HUDEP-2 (cell line): ENCODE results near the gene ZNF385B.

Experiments
- DNase-seq, 76 experiments: peaks; one replicate each; lab custom pipeline; 2025; ENCODE audit not compliant: unreplicated experiment in 76 of 76; lab: John Stamatoyannopoulos, UW

Gene ZNF385B

DNA sequence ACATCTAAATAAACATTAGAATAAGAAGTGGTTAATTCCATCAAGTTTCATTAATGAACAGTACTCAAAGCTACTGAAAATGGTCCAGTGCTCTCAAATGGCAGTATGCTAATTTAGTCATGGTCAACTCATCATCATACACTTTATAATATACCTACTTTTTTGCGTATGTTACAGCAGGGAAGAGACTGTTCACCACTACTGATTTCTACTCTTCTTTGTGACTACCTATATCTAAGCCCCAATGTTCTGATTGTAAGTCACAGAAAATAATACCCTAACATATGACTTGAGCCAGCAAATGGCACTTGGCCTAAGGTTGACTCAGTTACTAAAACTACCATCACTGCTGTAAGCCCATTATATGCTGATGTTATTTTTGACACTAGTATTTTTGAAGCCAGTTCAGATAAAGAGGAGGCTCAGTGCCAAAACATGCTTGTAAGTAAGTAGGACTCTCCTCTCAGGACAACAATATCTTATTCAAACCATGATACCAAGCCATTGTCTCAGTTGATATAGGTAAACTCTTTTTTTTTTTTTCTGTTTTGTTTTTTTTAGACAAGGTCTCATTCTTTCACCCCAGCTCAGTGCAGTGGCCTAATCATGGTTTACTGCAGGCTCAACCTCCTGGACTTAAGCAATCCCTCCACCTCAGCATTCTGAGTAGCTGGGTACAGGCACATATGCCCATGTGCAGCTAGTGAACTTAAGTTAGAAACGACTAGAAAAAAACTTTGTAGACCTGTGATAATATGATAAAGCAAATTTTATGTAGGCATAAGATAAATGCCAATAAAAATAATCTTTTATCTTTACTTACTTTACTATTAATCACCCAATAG is 266.9 kb downstream of the ZNF385B start:
- no peak for DNase-seq

DNA sequence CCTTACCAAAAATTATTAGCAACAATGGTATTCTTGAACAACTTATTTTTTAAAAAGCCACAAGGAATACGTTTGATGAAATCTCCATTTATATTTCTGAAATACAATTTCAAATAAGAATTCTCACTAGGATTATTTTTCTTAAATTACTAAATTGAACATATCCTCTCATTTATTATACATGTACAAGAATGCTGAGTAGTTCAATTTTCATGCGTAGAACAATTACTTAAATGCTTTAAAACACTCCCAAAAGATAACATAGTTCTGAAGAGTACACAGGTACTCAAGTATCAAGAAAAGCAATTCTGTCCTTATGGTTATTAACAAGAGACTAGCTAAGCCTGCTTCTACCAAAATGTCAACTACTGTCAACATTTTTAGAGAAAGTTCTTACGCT is 268.1 kb downstream of the ZNF385B start:
- no peak for DNase-seq

DNA sequence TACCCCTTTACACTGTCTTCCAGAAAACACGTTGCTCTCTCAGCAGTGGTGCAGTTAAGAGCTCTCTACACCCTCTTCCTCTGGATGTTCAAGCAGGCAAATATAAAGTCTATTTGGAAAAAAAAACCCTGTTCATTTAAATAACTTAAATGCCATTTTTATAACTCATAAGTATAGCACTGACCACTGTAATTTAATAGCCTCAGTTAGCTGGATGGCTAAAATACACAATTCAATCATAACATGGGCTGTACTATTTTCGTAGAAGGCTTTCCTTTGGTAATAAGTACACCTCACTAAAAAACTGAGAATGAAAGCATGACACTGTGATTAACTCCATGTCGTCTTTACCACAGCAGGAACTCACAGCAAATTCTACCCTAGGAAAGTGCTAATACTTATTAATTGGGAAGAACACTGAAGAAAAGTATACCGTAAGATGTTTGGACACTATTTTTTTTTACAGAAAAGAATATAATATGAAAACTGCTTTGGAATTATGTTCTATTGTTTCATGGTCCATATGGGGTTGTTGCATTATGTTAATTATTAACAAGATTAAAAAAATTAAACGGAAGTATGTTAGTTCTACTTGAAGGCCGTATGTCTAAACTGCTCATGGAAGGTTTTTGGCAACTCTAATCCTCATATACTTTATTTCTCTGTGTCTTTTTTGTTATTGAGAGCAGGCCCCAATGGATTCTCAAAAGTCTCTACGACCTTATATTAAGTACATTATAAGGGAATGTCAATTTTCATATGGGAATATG is 269.1 kb downstream of the ZNF385B start:
- no peak for DNase-seq

DNA sequence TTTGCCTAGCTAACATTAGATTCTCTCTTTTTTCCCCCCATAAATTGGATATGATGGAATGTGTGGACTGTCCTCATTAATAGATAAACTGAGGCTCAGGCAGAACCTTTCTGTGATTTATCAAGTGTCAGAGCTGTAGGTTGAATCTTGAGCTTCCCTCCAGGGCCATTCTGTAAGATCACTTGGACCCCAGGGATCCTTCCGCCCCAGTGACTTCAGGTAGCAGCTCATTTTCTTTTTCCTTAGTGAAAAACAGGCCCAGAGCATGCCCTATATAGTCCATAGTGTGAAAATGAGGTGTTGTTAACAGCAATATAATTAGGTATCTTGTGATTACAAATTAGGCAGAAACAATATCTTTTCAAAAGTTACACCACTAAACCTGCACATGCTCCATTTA is 269.7 kb downstream of the ZNF385B start:
- no peak for DNase-seq

DNA sequence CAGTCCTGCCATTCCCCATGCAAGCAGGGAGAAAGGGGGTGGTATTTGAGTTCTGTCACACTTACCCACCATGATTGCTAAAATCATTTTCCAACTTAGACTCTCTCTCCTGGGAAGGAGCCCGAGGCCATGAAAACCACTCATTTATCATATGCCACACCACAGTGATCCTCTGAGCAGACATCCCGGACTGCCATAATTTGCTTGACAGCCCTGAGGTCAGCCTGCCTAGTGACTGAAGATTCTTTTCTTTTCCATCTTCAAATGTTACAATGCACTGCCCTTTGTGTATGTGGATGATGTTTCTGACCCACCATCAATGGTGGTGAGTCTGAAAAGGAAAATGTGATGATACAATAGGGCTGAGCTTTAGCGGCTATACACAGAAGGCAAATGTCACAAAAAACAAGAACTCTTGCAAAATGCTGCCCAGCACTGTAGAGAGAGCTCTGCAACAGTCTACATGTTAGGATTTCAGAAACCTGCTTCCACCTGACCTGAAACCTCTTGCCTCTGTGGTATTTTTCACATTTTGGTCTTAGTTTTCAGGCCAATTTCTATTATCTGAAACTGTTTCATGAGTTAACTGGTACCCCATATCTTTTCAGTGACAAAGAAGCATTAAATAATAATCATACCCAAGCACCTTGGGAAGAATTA is 272.8 kb downstream of the ZNF385B start:
- DNase-seq, result no peak

DNA sequence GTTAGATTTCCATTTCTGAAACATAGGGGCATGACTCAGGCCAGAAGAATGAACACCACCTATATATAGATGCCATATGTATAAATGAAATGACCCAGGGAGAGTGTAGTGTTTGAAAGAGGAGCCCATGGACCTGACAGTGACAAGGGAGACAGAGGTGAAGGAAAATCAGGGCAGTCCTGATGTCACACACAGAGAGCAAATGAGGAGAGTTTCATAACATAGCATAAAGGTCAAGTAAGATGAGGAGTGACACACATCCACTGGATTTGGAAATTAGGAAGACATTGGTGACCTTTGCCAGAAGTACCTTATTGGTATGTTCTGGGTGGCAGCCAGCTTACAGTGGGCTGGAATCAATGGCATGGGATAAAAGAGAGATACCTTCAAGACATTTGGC is 276.7 kb downstream of the ZNF385B start:
- no peak for DNase-seq

DNA sequence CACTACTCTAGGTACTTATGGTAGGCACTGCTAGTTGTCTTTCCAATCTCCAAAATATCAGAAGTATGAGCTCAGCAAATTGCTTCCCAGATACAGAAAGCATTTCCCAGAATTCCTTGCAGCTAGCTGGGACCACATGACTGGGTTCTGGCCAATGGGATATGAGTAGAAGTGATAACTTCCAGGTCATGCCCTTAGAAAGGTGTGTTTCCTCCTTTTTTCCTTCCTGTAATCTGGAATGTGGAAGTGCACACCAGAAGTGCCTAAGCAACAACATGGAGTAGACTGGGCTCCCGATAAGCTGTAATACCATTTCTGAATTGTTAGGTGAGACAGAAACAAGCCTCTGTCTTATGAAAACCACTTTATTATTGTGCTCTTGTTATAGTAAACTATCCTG is 279.8 kb downstream of the ZNF385B start:
- DNase-seq, result no peak

DNA sequence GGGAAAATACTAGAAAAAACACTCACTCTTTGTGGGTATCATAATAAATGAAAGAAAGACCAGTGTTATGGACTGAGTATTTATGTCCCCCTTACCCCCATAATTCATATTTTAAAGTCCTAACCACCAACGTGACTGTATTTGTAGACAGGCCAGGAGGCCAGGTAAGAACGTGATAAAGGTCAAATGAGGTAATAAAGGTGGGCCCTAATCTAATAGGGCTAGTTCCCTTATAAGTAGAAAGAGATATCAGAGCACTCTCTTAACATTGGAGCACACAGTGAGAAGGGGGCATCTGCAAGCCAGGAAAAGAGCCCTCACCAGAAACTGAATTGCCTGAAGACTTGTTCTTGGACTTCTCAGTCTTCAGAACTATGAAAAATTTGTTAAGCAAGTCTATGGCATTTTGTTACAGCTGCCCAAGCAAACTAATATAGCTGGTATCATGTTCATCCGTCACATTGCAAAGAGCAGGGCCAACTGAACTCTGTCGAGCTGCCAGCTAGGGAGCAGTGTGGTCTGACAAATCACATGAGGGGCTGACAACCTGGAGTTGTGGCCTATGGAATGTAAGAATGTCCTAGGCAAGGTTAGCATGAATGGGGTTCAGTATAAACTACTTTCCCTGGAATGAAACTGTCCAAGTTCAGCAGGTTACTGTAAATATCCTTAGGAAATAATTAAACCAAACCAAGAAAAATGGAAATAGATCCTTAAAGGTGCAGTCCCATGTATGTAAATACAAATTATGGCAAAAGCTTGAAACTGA is 280.9 kb downstream of the ZNF385B start:
- no peak for DNase-seq

DNA sequence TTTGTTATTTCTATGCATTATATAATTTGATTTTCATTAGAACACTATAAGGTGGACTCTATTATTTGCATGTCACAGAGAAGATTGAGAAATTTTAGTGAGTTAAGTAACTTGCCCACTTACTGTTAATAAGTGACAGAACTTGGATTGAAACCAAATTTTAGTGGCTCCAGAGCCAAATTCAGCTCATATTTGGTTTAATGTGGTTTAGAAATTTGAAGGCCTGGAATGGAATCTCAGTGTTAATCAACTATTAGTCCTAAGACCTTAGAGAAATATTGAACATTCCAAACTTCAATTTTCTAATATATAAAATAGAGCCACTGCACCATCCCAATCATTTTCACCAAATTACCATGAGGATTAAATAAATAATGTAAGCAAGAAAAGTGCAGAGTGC is 281.6 kb downstream of the ZNF385B start:
- no peak for DNase-seq

DNA sequence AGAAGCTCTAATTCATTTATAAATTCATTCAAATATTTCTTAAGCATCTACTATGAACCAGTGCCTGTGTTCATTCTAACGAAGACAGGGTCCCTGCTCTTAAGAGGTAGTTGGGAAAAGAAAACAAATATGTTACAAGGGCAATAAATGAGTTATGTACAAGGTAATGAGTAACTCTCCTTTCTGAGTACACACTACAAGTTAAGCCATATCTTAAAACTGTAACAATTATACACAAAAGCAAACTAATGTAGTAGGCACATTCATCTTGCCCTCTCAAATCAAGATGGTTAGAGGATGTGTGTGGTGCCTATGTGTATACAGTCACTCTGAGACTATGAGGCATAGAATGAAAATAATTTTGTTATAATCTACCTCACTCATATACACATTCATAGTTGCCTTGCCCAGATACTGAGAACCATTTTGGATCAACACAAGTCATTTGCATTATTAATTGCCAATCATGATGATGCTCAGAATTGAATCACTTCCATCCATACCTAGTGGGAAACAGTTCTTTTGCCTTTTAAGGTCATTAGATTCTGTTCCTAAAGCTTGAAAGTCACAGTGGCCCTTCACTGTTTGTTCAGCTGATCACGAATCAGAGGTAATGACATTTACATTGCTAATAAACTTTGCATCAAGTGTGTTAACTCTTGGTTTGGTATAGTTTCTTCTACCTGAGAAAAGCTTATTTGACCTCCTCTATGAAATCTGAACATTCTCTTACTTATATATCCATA is 283.1 kb downstream of the ZNF385B start:
- no peak for DNase-seq

DNA sequence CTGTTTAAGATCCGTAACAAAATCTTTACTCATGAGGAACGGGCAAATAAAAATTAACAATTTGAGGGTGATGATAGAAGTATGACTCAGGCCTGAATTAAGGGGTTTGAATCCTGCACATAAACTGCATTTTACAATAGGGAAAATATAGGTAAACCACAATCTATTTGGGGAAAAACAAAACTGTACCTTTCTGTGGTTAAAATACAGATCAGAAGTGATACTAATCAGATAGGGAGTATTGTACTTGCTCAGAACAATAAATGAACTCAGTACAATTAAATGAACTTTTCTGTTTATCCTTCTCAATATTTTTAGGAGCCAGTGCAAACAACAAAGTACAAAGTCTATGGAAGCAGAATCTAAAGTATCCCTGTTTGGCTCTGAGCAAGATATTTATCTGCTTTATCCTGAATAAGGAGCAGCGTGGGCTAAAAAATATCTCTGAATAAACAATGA is 287.3 kb downstream of the ZNF385B start:
- no peak for DNase-seq

DNA sequence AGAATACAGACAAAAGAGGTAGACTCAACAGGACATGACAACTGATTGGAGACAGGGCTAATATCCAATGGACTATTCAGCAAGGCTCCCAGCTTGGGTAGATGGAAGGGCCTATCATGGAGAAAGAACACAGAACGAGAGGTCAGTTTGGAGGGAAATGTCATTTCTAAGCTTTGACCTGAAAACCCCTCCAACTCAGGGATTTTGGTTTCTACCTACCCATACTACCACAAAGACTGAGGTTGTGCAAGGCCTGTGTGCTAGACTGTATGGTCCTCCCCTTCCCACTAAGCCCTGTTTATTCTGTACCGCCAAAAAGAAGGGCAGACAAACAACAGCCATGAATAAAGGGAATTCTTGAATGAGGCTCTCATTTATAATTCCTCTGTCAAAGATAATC is 288.9 kb downstream of the ZNF385B start:
- DNase-seq, result no peak

DNA sequence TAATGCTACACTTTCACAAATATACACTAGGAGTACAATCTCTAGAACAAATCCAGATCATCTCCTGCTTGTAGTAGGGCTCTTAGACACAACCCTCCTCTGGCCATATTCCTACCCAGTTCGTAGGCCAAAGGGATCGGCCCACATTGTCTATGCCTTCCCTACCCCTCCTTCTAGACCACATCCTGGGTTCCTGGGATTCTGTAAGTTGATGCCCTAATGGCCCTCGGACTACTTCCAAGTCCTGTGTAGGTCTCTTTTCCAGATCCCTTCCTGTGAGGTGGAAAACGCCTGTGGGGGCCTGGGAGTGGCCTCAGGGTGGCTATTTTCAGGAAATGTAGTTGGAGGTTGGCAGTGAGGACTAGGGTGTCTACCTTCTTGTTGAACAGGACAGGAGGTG is 289.7 kb downstream of the ZNF385B start:
- DNase-seq, result no peak

DNA sequence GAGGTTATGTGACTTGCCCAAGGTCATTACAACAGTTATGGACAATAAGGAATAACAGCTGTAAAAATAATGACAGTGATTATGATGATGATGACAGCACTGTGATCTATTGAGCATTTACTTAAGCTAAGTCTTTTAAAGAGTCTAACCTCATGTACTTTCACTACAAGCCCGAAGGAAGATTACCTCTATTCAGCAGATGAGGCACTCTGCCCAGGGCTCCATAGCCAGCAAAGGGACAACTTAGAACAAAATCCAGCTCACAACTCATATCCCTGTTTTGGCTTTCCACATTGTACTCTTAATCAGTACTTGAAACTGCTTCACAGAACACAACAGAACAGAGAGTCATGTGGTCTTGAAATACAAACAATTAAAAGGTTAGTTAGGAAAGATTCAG is 290.2 kb downstream of the ZNF385B start:
- no peak for DNase-seq

DNA sequence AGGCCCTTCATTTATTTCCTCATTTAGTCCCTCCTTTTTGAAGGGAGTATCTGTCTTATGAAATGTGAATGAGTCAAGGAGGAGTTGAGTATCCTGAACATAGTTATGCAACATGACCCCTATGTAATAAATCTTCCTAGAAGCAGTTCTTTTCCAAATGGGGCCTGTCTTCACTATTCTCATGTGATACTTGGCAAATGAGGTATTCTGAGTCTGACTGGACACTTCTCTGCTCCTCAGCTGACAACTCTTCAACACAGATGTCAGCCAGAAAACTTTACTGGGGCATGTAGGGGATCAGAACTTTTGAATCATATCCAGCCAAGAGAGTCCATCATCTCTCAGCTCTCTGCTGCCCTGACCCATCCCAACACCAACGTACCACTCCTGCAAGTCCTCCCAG is 291.6 kb downstream of the ZNF385B start:
- DNase-seq, result no peak

DNA sequence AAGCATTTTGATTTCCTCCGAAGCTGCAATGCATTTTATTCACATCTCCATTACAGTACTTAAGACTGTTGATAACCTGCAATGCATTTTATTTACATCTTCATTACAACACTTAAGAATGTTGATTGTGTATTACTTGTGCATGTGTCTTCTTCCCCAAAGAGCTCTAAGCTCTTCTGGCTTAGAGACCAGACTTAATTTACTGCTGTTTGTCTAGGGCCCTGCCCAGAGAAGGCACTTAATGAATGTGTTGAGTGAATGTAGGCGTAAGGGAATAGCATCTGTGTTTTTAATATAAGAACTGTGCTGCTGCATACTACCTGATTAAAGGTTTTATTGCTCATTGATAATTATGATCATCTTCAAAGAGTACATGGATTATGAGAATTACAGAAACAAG is 295.6 kb downstream of the ZNF385B start:
- DNase-seq, result no peak

DNA sequence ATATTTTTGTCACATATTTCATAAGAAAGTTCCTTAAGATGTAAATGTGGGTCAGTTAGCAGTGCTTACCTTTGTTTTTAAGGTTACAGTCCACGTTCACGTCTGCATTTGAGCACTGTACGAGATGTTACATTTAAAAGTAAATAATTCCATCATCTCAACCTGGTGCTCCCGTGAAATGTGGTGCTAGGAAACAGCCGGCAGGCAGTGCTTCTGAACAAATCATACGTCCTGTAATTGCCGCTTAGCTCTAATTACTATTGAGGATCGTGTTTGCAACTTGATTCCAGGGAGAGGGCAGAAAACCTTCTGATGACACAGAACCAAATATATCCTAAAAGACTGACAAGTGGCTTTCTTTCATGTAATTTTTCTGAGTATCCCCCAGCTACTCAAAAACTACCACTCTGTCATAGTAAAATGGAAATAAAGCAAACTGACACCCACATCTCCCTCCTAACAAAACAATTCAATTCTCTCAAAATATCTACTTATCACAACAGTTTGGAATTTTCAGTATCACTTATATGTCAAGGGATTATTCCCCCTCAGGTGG is 299.0 kb downstream of the ZNF385B start:
- DNase-seq, result no peak

DNA sequence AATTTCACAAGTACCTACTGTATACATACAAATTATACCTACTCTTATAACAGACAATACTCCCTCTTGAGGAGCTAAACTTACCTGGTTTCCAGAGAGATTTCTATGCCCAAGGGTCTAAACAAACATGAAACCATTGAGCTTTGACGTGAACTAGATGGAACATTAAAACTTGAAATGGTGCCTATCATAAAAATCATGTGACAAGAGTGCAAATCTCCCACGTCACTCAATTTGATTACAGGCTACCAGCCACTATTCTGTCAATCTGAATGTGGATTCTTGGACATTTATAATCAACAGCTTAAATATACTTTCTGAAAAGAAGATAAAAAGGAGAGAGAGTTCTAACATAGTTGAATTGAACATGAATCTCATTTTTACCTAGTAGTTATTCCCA is 299.7 kb downstream of the ZNF385B start:
- no peak for DNase-seq

DNA sequence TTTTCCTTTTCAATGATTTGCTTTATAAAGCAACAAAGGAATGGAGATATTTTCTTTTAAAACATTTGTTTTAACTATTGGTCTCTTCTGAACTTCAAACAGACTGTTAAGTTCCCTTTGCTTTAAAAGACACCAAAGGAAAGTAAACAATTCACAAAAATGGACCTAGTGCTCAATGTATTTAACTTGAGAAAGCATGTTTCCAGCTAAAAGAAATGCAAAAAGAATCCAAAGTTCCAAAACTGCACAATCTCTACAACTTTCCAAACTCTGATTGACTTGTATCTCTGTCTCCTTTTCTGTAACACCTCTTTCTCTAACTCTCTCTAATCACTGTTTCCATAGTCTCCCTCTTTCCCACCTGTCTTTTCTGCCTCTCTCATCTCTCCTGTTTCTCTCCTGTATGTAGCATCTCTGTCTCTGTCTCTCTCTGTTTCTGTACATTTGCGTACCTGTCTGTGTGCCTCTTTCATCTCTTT is 301.1 kb downstream of the ZNF385B start:
- DNase-seq, result no peak
